ENCODE data around the gene ZNF485. TPM values are rescaled to one million over a fixed set of nuclear protein-coding genes. Genes with fewer than 3 reads are reported as not detected.
A peak's percentile ranks its signal among the peaks of the same experiment; 100 is the strongest.

Gene ZNF485
- total RNA-seq, 3 donors from 2014 or later (not counting 1 experiment from before 2014, with no cell fraction given): 1.1 to 2.8 (median 1.4) TPM

- ATAC-seq (no peak), DNase-seq (no peak)
- H3K4me3 ChIP-seq (ENCODE audit: low read length): no peak overlapping the region
- H3K27ac Mint-ChIP-seq: no peak overlapping the region
- no peaks in the 10 kb centered on the region for H3K4me1 ChIP-seq (ENCODE audit: control insufficient read depth, insufficient read depth, low read length)
- H3K9me3 Mint-ChIP-seq: peaks cover 5 to 17% of the 10 kb centered on the region in 2 donors
- peaks cover 24% of the 10 kb centered on the region for H3K36me3 ChIP-seq (ENCODE audit: control insufficient read depth, insufficient read depth, low read length)
- H3K27me3 Mint-ChIP-seq (ENCODE audit: low read depth in 2 of 2): no peaks in the 10 kb centered on the region
- intact Hi-C loops (cut with micrococcal nuclease): no loop called here
- H3K27ac ChIP-seq (ENCODE audit: low read length): no peak overlapping the region
- no peaks in the 10 kb centered on the region for H3K27me3 ChIP-seq (ENCODE audit: control insufficient read depth, insufficient read depth, low read length)
- H3K4me1 Mint-ChIP-seq: no peaks in the 10 kb centered on the region
- no peak overlapping the region for H3K4me3 Mint-ChIP-seq
- H3K9me3 ChIP-seq (ENCODE audit: control insufficient read depth, insufficient read depth, low read length): peaks cover 36% of the 10 kb centered on the region
- peaks cover 48% of the 10 kb centered on the region for H3K36me3 Mint-ChIP-seq
- TF ChIP-seq, protein P1, sequence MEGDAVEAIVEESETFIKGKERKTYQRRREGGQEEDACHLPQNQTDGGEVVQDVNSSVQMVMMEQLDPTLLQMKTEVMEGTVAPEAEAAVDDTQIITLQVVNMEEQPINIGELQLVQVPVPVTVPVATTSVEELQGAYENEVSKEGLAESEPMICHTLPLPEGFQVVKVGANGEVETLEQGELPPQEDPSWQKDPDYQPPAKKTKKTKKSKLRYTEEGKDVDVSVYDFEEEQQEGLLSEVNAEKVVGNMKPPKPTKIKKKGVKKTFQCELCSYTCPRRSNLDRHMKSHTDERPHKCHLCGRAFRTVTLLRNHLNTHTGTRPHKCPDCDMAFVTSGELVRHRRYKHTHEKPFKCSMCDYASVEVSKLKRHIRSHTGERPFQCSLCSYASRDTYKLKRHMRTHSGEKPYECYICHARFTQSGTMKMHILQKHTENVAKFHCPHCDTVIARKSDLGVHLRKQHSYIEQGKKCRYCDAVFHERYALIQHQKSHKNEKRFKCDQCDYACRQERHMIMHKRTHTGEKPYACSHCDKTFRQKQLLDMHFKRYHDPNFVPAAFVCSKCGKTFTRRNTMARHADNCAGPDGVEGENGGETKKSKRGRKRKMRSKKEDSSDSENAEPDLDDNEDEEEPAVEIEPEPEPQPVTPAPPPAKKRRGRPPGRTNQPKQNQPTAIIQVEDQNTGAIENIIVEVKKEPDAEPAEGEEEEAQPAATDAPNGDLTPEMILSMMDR (IDR thresholded peaks at IDR 0.05): no peak
Observed at GRCh38 chr10:43640603-43641002, 34.4 kb downstream of the ZNF485 start.

GRCh38 chr10:43644252-43644651 is 38.0 kb downstream of the ZNF485 start:
- TF ChIP-seq, protein P1 (IDR thresholded peaks at IDR 0.05): no peak
- DNase-seq (no peak), ATAC-seq (no peak)
- intact Hi-C loops (cut with micrococcal nuclease): no loop called here
- no peak overlapping the region for H3K4me3 Mint-ChIP-seq
- H3K27ac ChIP-seq (ENCODE audit: low read length): no peak overlapping the region
- H3K27ac Mint-ChIP-seq: no peak overlapping the region
- 96% methylated on average over 8 of the region's 8 CpGs for WGBS (ENCODE audit: insufficient coverage)
- no peaks in the 10 kb centered on the region for H3K27me3 Mint-ChIP-seq (ENCODE audit: low read depth in 2 of 2)
- peaks cover 19 to 24% of the 10 kb centered on the region in 2 donors for H3K4me1 Mint-ChIP-seq
- H3K9me3 Mint-ChIP-seq: peaks cover 6 to 22% of the 10 kb centered on the region in 2 donors
- H3K9me3 ChIP-seq (ENCODE audit: control insufficient read depth, insufficient read depth, low read length): peaks cover 49% of the 10 kb centered on the region
- peaks cover 12% of the 10 kb centered on the region for H3K4me1 ChIP-seq (ENCODE audit: control insufficient read depth, insufficient read depth, low read length)
- no peak overlapping the region for H3K4me3 ChIP-seq (ENCODE audit: low read length)
- H3K27me3 ChIP-seq (ENCODE audit: control insufficient read depth, insufficient read depth, low read length): no peaks in the 10 kb centered on the region
- H3K36me3 Mint-ChIP-seq: peaks cover 37% of the 10 kb centered on the region
- peaks cover 31% of the 10 kb centered on the region for H3K36me3 ChIP-seq (ENCODE audit: control insufficient read depth, insufficient read depth, low read length)

DNA sequence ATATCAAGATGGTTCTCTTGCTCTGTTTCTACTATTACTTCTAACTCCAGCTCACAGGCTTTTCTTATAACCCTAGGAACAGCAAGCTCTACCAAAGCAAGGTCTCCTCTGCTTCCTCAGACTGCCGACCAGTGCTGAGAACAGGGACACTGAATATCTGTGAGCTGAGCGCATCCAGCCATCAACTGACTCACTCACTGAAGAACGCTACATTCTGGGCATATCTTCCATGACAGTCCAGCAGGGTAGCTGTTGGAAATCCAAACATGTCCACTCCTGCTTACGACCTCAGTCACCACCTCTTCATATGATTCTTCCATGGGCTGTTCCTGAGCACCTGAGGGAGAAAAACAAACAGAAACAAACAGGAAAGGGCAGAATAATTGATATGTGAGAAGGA is 39.6 kb downstream of the ZNF485 start:
- Histone ChIP-seq H3K4me1 (ENCODE audit: control insufficient read depth, insufficient read depth, low read length) (peaks cover 16% of the 10 kb centered on the region), H3K36me3 (ENCODE audit: control insufficient read depth, insufficient read depth, low read length) (peaks cover 31% of the 10 kb centered on the region), H3K27me3 (ENCODE audit: control insufficient read depth, insufficient read depth, low read length) (no peaks in the 10 kb centered on the region), H3K4me3 (ENCODE audit: low read length) (no peak overlapping the region), H3K9me3 (ENCODE audit: control insufficient read depth, insufficient read depth, low read length) (peaks cover 42% of the 10 kb centered on the region), H3K27ac (ENCODE audit: low read length) (no peak overlapping the region)
- 98% methylated on average over 4 of the region's 4 CpGs for WGBS (ENCODE audit: insufficient coverage)
- peaks cover 4 to 18% of the 10 kb centered on the region in 2 donors for H3K9me3 Mint-ChIP-seq
- no peak for ATAC-seq
- peaks cover 25 to 28% of the 10 kb centered on the region in 2 donors for H3K4me1 Mint-ChIP-seq
- H3K27me3 Mint-ChIP-seq (ENCODE audit: low read depth in 2 of 2): no peaks in the 10 kb centered on the region
- intact Hi-C loops (cut with micrococcal nuclease): no loop called here
- DNase-seq: no peak
- peak overlapping the region; percentile 47 to 68 for H3K27ac Mint-ChIP-seq
- no peak overlapping the region for H3K4me3 Mint-ChIP-seq
- TF ChIP-seq, protein P1 (IDR thresholded peaks at IDR 0.05): no peak
- peaks cover 36% of the 10 kb centered on the region for H3K36me3 Mint-ChIP-seq

DNA sequence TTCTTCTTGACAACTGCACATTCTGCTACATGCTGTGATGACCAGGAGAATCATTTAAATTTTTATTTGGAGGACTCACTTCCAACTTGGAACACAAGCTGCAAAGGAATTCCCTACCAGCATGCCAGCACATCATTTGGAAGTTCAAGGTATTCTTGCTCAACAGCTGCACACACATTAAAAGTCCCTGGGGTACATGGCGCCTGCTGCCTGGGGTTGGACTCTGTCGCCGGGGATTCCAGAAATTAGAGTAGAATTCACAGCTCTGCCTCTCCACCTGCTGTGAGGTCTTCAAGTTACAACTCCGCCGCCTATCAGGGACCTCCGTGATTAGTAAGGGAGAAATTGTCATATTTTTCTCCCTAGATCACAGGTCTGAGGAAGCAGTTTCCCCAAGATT is 41.3 kb downstream of the ZNF485 start:
- Mint-ChIP-seq H3K4me1 (peaks cover 25 to 28% of the 10 kb centered on the region in 2 donors), H3K27ac (peak overlapping the region; percentile 82 to 91), H3K9me3 (peaks cover 4 to 18% of the 10 kb centered on the region in 2 donors), H3K27me3 (ENCODE audit: low read depth in 2 of 2) (no peaks in the 10 kb centered on the region), H3K4me3 (peak overlapping the region; percentile 88), H3K36me3 (peaks cover 36% of the 10 kb centered on the region)
- intact Hi-C loops (cut with micrococcal nuclease): no loop called here
- DNase-seq (no peak), ATAC-seq (no peak)
- peaks cover 16% of the 10 kb centered on the region for H3K4me1 ChIP-seq (ENCODE audit: control insufficient read depth, insufficient read depth, low read length)
- TF ChIP-seq, protein P1 (IDR thresholded peaks at IDR 0.05): no peak
- no peak overlapping the region for H3K4me3 ChIP-seq (ENCODE audit: low read length)
- no peaks in the 10 kb centered on the region for H3K27me3 ChIP-seq (ENCODE audit: control insufficient read depth, insufficient read depth, low read length)
- H3K27ac ChIP-seq (ENCODE audit: low read length): peak overlapping the region; percentile 56
- WGBS (ENCODE audit: insufficient coverage): 100% methylated on average over 3 of the region's 6 CpGs
- H3K9me3 ChIP-seq (ENCODE audit: control insufficient read depth, insufficient read depth, low read length): peaks cover 30% of the 10 kb centered on the region
- H3K36me3 ChIP-seq (ENCODE audit: control insufficient read depth, insufficient read depth, low read length): peaks cover 31% of the 10 kb centered on the region
